ENCODE results near the gene TEX14.
A peak's percentile ranks its signal among the peaks of the same experiment; 100 is the strongest.

Gene TEX14

GRCh38 chr17:58640202-58640601 lies 51.6 kb downstream of the TEX14 start:
- no peak for TF ChIP-seq CTCF (IDR thresholded peaks at IDR 0.05; ENCODE audit: low read depth, low read length)
- H3K4me3 ChIP-seq (ENCODE audit: low read depth, low read length): no peak overlapping the region

GRCh38 chr17:58639681-58640080 lies 52.2 kb downstream of the TEX14 start:
- TF ChIP-seq CTCF (IDR thresholded peaks at IDR 0.05; ENCODE audit: low read depth, low read length): no peak
- H3K4me3 ChIP-seq (ENCODE audit: low read depth, low read length): no peak overlapping the region

GRCh38 chr17:58637011-58637570 lies 54.8 kb downstream of the TEX14 start:
- no peak overlapping the region for H3K4me3 ChIP-seq (ENCODE audit: low read depth, low read length)
- TF ChIP-seq CTCF (IDR thresholded peaks at IDR 0.05; ENCODE audit: low read depth, low read length): no peak

- TF ChIP-seq CTCF (IDR thresholded peaks at IDR 0.05; ENCODE audit: low read depth, low read length): no peak
- H3K4me3 ChIP-seq (ENCODE audit: low read depth, low read length): peak overlapping the region; percentile 38
Observed at GRCh38 chr17:58632324-58633314, 59.2 kb downstream of the TEX14 start.

- H3K4me3 ChIP-seq (ENCODE audit: low read depth, low read length): peak overlapping the region; percentile 38
- TF ChIP-seq CTCF (IDR thresholded peaks at IDR 0.05; ENCODE audit: low read depth, low read length): no peak
Observed at GRCh38 chr17:58631523-58632323, 60.1 kb downstream of the TEX14 start.

- TF ChIP-seq CTCF (IDR thresholded peaks at IDR 0.05; ENCODE audit: low read depth, low read length): no peak
- H3K4me3 ChIP-seq (ENCODE audit: low read depth, low read length): no peak overlapping the region
Observed at GRCh38 chr17:58630883-58631522, 60.8 kb downstream of the TEX14 start.

Data from WI38 (cell line).